Adipocyte (in vitro differentiated cells): ENCODE data around the gene FBXL4.

ENCODE experiments used
- DNase-seq: peaks from one replicate; pipeline ENCODE4 v3.0.0-alpha.2; 2015; ENCODE audit warnings: low read depth
- H3K27me3 ChIP-seq: replicated peaks from 2 replicates; pipeline ENCODE4 v1.7.0; 2013; ENCODE audit warnings: mild to moderate bottlenecking, low read length, moderate library complexity; ENCODE audit not compliant: control insufficient read depth, insufficient read depth
- H3K36me3 ChIP-seq: 2 replicates; pipeline ENCODE4 v1.7.0; 2013; ENCODE audit warnings: low read length, mild to moderate bottlenecking, moderate library complexity; ENCODE audit not compliant: control insufficient read depth, insufficient read depth, severe bottlenecking
- H3K4me1 ChIP-seq: 2 replicates; pipeline ENCODE4 v1.7.0; 2013; ENCODE audit warnings: mild to moderate bottlenecking, low read length, moderate library complexity; ENCODE audit not compliant: control insufficient read depth, insufficient read depth
- H3K4me3 ChIP-seq: 2 replicates; pipeline ENCODE4 v1.7.0; 2013; ENCODE audit warnings: mild to moderate bottlenecking, low read length, moderate library complexity
- H3K9ac ChIP-seq: 2 replicates; pipeline ENCODE4 v1.7.0; 2013; ENCODE audit warnings: mild to moderate bottlenecking, low read length, moderate library complexity
- H3K9me3 ChIP-seq: 2 replicates; pipeline ENCODE4 v1.7.0; 2013; ENCODE audit warnings: mild to moderate bottlenecking, low read length, moderate library complexity; ENCODE audit not compliant: control insufficient read depth

Gene FBXL4

GRCh38 chr6:98947411-98948292 lies at the start of gene FBXL4:
Gene FBXL4, minus strand, starts transcription at chr6:98947946. Its CDS starts 20,958 bp downstream, at chr6:98926988.
- Histone ChIP-seq H3K27me3 (no peaks in the 10 kb centered on the region), H3K36me3 (no peaks in the 10 kb centered on the region), H3K9ac (peak within 1 kb of the TSS; percentile 94), H3K4me1 (peaks cover 29% of the 10 kb centered on the region), H3K4me3 (peak within 1 kb of the TSS; percentile 95), H3K9me3 (no peaks in the 10 kb centered on the region)
- DNase-seq, result peak; percentile 92

DNA sequence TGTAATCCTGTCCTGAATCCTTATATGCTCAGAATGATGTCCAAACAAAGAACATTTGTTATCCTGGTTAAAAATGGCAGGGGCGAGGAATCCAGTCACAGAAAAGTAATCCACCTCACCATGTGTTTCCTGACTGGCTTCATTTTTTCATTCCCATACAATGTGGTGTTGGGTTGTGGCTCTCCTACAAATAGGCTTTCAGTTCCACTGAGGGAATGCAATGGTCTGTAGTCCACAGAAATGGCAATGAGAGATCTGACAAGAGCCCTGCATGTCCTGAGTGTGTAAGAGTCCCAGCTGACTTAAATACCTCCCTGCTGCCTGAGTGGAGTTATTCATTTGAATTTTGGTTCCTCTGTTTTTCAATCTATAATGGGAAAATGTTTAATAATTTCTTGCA lies 47.4 kb upstream of the FBXL4 start:
- H3K36me3 ChIP-seq, result no peaks in the 10 kb centered on the region
- peaks cover 8% of the 10 kb centered on the region for H3K27me3 ChIP-seq
- no peak overlapping the region for H3K9ac ChIP-seq
- no peaks in the 10 kb centered on the region for H3K4me1 ChIP-seq
- H3K4me3 ChIP-seq, result no peak overlapping the region
- no peak for DNase-seq
- no peaks in the 10 kb centered on the region for H3K9me3 ChIP-seq

DNA sequence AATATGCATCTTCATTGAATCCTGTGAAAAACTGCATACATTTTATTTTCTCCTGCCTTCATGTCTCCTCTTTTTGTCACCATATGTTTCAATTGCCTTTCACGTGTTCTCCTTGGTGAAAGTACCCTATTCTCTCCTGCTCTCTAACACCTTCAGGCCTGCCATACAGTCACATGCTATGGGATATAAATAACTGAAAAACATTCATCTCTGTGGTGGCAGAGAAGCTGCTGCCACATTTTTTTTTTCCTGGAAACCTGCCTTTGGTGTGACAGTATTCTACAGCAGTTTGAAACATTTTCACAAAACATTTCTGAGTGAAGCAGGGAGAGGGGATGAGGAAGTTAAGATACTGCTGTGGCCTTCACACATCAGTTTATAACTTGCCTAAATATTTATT lies 44.8 kb upstream of the FBXL4 start:
- H3K4me3 ChIP-seq, result no peak overlapping the region
- DNase-seq, result no peak
- H3K9me3 ChIP-seq, result no peaks in the 10 kb centered on the region
- no peak overlapping the region for H3K9ac ChIP-seq
- H3K36me3 ChIP-seq, result no peaks in the 10 kb centered on the region
- peaks cover 13% of the 10 kb centered on the region for H3K27me3 ChIP-seq
- H3K4me1 ChIP-seq, result no peaks in the 10 kb centered on the region

DNA sequence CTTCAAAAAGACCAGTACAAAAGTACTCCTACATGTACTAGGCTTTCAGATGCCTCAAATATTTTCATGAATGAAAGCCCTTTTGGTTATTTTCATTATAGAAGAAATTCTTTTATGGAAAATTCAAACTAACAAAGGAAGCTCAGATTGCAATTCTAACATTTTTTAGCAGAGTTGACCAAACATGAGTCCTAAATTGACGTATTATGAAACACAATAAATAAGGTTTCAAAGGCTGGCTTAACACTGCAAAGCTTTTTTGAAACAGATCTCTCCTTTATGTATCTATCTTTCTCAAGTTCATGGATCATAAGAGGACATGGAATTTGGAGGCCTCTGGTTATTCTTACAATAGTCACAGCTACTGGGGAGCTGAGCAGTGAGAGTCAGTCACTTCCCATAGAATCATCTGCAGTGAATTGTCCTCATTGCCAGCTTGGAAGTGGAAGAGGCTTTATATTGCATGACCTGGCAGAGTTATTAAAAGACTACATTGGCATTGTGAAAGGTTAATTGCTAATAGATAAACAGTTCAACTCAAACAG lies 38.4 kb upstream of the FBXL4 start:
- no peak overlapping the region for H3K4me3 ChIP-seq
- H3K4me1 ChIP-seq, result no peaks in the 10 kb centered on the region
- H3K36me3 ChIP-seq, result no peaks in the 10 kb centered on the region
- no peaks in the 10 kb centered on the region for H3K9me3 ChIP-seq
- peak; percentile 45 for DNase-seq
- no peak overlapping the region for H3K9ac ChIP-seq
- H3K27me3 ChIP-seq, result peaks cover 6% of the 10 kb centered on the region

GRCh38 chr6:98985391-98985790 lies 37.6 kb upstream of the FBXL4 start:
- H3K4me3 ChIP-seq, result no peak overlapping the region
- no peak overlapping the region for H3K9ac ChIP-seq
- H3K36me3 ChIP-seq, result no peaks in the 10 kb centered on the region
- DNase-seq, result no peak
- H3K27me3 ChIP-seq, result peaks cover 6% of the 10 kb centered on the region
- H3K4me1 ChIP-seq, result no peaks in the 10 kb centered on the region
- no peaks in the 10 kb centered on the region for H3K9me3 ChIP-seq

- H3K27me3 ChIP-seq, result peaks cover 6% of the 10 kb centered on the region
- peaks cover 7% of the 10 kb centered on the region for H3K4me1 ChIP-seq
- DNase-seq, result no peak
- H3K36me3 ChIP-seq, result no peaks in the 10 kb centered on the region
- no peaks in the 10 kb centered on the region for H3K9me3 ChIP-seq
- no peak overlapping the region for H3K9ac ChIP-seq
- no peak overlapping the region for H3K4me3 ChIP-seq
These were observed 36.4 kb upstream of the FBXL4 start for GRCh38 chr6:98984121-98984520.

DNA sequence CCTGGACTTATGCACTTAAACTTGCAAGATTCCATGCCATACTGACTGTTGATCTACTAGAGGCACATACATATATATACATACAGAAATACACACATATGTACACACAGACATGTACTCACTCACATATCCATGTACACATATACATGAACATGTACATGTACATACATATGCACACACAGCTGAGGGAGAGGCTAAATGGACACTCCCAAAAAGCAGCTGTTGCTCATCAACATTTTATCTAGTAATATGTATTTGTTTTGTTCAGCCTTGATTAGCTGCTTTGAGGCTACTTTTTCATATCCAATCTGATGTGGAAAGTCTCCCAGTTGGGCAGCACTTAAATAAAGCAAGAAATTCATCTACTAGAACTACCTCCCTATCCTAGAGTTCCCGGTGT lies 33.7 kb upstream of the FBXL4 start:
- H3K4me3 ChIP-seq, result no peak overlapping the region
- no peak for DNase-seq
- peaks cover 24% of the 10 kb centered on the region for H3K4me1 ChIP-seq
- H3K9me3 ChIP-seq, result no peaks in the 10 kb centered on the region
- H3K27me3 ChIP-seq, result no peaks in the 10 kb centered on the region
- H3K9ac ChIP-seq, result no peak overlapping the region
- H3K36me3 ChIP-seq, result no peaks in the 10 kb centered on the region

GRCh38 chr6:98980819-98981218 lies 33.1 kb upstream of the FBXL4 start:
- Histone ChIP-seq H3K27me3 (no peaks in the 10 kb centered on the region), H3K36me3 (no peaks in the 10 kb centered on the region), H3K9me3 (no peaks in the 10 kb centered on the region), H3K4me3 (no peak overlapping the region), H3K9ac (no peak overlapping the region), H3K4me1 (peaks cover 24% of the 10 kb centered on the region)
- no peak for DNase-seq

DNA sequence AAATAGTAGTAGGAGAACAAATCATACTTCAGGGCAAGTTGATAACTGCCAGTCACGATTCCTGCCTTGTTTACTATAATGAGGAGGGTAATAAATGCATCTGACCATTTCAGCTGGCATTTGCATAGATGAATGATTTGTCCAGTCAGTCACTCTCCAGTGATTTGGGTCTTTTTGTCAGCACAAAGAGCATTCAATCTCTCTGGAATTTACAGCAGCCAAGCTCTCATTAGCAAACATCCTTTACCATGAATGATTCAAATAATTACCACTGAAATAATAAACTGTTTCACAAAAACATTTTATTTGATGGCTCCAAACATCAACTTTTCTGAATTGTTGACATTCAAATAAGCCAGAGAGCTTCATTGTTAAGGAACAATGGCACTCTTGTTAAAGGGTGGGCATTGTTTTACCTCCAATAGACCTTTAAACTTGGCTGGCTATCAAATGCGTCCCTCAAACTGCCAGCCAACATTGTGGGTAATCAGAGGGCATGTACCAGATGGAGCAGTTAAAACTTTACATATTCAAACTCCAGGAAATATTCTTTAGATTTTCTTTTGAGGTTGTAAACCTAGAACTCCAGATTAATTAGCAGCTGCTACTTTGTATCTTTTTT lies 30.0 kb upstream of the FBXL4 start:
- no peak for DNase-seq
- H3K9me3 ChIP-seq, result no peaks in the 10 kb centered on the region

GRCh38 chr6:98976674-98977385 lies 29.1 kb upstream of the FBXL4 start:
- no peak for DNase-seq
- H3K36me3 ChIP-seq, result no peaks in the 10 kb centered on the region
- no peaks in the 10 kb centered on the region for H3K27me3 ChIP-seq
- no peaks in the 10 kb centered on the region for H3K9me3 ChIP-seq
- H3K9ac ChIP-seq, result no peak overlapping the region
- H3K4me1 ChIP-seq, result peaks cover 24% of the 10 kb centered on the region
- H3K4me3 ChIP-seq, result no peak overlapping the region

More for the DNA sequence above, 30.0 kb upstream of the FBXL4 start:
- Histone ChIP-seq H3K4me3 (no peak overlapping the region), H3K9ac (no peak overlapping the region), H3K4me1 (peaks cover 24% of the 10 kb centered on the region), H3K36me3 (no peaks in the 10 kb centered on the region), H3K27me3 (no peaks in the 10 kb centered on the region)

DNA sequence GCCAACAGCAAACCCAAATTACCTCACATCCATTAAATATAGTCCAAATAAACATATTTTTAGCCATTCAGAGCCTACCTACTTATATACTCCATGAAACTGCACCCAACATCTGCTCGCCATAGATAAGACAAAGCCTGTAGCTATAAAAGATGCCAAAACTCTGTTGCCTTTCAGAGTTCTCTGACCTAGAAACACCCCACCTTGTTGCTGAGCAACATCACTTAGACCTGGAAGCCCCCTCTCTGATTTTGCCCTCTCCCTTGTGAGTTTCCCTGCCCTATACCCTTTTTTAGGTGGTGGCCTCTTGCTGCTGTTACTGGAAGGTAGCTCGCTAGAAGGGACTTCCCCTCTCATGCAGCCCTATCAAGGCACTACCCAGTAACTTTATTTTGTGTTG lies 27.7 kb upstream of the FBXL4 start:
- H3K27me3 ChIP-seq, result no peaks in the 10 kb centered on the region
- H3K9me3 ChIP-seq, result no peaks in the 10 kb centered on the region
- no peak for DNase-seq
- H3K36me3 ChIP-seq, result no peaks in the 10 kb centered on the region
- no peak overlapping the region for H3K4me3 ChIP-seq
- H3K4me1 ChIP-seq, result peaks cover 24% of the 10 kb centered on the region
- no peak overlapping the region for H3K9ac ChIP-seq
